Posterior cingulate gyrus (tissue), 11 donors: ENCODE results near the gene SEPTIN12.

Experiments used
- DNase-seq, 10 donors: peaks; one replicate each; pipeline versions ENCODE4 v3.0.0 to v3.0.0-alpha.2; 2020 to 2021; ENCODE audit warnings: mixed read lengths in 3 of 10
- intact Hi-C: fragments of 100-400 bp; cut with DNase I; formaldehyde crosslinking; loops from one replicate; pipeline ENCODE4 v1.15.1; 2023

The SEPTIN12 gene

DNA sequence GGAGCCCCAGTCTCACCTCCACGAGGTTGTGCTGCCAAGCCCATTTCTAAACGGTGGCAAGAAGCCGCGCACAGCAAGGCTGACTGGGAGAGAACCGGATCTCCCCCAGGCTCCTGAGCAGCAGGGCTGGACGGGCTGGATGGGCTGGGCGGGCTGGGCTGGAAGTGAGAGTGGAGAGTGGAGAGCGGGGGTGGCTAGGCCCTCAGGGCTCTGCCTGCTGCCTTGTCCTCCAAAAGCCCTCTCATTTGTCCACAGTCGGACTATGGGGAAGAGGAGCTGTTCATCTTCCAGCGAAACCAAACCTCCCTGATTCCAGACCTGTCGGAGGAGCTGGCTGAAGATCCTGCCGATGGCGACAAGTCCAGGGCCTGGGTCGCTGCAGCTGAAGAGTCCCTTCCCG lies 50.6 kb downstream of the SEPTIN12 start:
- DNase-seq, result no peak
- intact Hi-C loops, result no loop called here

DNA sequence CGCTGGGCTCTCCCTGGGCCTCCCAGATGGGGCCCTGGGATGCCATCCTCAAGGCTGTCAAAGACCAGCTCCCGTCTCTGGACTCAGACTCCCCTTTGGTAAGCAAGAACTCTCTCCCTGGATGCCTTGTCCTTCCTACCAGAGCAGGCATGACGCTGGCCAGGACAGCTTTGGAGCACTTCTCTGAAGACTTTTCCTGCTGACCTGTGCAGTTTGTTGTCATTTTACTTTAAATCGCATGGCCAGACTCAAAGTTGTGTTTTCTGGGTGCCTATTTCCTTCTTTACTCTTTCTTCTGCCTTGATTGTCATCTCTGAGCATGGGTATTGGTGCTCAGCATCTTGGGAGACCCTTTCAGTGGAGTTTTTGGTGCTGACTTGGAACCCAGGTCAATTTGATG lies 51.6 kb downstream of the SEPTIN12 start:
- intact Hi-C loops, result no loop called here
- no peak for DNase-seq

DNA sequence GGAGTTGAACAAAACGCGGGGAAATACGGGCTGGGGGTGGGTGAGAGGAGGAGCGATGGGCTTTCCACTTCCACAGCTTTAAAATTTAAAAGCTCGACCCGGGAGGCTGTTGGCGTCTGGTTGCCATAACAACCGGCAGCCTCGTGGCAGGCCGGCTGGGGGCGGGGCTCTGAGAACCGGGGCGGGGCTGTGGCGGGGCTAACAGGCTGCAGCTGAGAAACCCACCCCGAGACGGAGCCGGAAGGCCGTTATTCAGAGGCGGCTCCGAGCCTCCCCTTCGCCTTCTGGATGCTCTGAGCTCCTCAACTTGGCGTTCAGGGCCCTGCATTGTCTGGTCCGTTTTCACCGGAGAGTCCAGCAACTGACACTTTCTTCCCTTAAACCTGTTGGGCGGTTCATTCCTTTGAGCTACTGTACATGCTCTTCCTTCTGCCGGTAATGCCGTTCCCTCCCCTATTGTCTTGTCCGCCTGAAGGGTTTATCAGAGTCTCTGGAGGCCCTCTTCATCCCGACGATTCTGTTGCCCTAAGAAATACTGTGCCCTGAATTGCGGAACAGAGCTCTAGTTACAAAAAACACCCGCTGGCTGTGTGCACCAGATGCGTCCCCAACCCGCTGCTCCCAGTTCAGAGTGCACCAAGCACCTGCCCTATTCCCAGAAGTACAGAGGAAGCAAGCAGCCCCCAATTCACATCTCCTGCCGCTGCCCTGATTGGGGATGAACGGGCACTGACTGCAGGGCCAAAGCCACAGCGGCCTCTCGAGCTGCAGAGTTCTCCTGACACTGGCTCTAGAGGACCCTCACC lies 53.2 kb downstream of the SEPTIN12 start:
- DNase-seq, result peak; percentile 71 to 97 (median 79)
- intact Hi-C loops, result loop anchor here (1.0 to 2.0 kb wide), 2 partner anchors 32 to 67 kb away; partner anchors contain the start of genes ROGDI and ZNF500

DNA sequence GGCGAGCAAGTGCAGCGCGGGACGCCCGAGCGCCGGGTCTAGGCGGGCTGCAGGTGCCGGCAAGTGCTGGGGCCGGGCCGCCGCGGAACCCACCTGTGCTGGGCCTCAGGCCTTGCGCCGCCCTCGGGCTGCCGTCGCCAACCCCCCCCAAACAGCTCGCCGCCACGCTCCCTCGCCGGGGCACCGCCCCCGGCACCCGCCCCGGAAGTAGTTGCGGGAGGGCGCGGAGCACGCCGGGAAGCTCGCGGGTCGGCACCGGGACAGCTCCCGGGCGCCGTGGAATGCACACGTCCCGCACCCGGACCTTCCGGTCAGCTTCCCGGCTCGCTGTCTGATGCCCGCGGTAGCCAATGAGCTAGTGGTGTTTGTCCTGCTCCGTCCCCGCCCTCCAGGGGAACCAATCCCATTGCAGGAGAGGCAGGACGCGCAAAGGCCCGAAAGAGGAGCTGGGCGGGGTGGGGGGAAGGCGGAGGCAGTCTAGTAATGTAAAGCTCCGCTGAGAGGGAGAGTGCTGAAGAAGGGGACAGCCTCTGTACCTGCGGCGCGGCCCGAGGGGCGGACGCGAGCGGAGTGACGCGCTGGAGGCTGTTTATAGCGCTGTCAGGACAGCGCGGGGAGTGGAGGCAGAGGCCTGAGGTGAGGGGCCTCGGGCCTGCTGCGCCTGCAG lies 53.9 kb downstream of the SEPTIN12 start, which contains the start of the genes ANKS3 and DNAAF8:
Gene ANKS3 (minus strand): TSS at position 209 of the 667 bp plus-strand sequence. CDS start 4,122 bp downstream, outside the sequence.
Gene DNAAF8 (plus strand): TSS at position 475 of the 667 bp plus-strand sequence. CDS start 1,978 bp downstream, outside the sequence.
- peak; percentile 93 to 100 (median 96) for DNase-seq
- intact Hi-C loops, result loop anchor here (1.0 to 2.0 kb wide), 2 partner anchors 33 to 68 kb away; partner anchors contain the start of genes ROGDI and ZNF500

DNA sequence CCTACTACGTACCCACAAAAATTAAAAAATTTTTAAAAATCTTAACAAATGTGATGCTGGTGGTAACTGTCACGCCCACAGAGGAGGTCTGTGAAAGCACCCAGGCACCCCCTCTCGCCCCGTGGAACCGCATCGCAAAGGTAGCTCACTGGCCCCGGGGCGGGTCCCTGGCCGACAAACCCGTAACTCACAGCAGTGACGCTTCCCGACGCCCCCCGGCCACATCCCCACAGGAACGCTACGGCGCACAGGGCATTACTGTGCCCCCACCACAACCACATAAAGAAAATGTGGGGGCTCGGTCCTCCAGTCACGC lies 54.4 kb downstream of the SEPTIN12 start:
- intact Hi-C loops, result loop anchor here (1.0 to 2.0 kb wide), 2 partner anchors 33 to 69 kb away; partner anchors contain the start of genes ROGDI and ZNF500
- DNase-seq, result peak in 3 of 10 donors; percentile 4 to 18 (median 17)

DNA sequence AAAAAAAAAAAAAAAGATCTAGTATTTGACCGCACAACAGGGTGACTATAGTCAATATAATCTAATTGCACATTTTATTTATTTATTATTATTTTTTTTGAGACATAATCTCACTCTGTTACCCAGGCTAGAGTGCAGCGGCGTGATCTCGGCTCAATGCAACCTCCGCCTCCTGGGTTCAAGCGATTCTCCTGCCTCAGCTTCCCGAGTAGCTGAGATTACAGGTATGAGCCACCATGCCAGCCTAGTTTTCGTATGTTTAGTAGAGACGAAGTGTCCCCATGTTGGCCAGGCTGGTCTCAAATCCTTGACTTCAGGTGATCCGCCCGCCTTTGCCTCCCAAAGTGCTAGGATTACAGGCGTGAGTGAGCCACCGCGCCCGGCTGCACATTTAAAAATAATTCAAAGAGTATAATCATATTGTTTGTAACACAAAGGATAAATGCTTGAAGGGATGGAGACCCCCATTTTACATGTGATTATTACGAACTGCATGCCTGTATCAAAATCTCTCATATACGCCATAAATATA lies 54.9 kb downstream of the SEPTIN12 start:
- DNase-seq, result peak in 4 of 10 donors; percentile 8 to 76 (median 36)
- intact Hi-C loops, result no loop called here

DNA sequence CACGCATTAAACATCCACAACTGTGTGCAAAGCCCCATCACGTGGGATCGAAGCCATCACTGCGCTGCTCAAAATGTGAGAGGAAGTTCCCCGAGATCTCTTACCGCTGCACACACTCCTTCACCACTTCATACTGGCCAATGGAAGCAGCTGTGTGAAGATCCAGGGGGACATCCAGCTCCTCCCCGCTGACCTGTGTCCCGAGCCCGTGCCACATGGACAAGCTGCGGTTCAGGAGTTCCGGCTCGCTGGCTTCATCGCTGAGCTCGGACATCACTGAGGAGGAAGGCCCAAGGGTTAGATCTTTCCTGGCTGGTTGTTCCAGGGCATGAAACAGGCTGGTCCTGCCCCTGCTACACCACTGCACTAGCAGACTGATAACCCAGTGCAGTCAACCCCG lies 58.3 kb downstream of the SEPTIN12 start:
- intact Hi-C loops, result no loop called here
- DNase-seq, result peak in 2 of 10 donors; percentile 55 to 58

DNA sequence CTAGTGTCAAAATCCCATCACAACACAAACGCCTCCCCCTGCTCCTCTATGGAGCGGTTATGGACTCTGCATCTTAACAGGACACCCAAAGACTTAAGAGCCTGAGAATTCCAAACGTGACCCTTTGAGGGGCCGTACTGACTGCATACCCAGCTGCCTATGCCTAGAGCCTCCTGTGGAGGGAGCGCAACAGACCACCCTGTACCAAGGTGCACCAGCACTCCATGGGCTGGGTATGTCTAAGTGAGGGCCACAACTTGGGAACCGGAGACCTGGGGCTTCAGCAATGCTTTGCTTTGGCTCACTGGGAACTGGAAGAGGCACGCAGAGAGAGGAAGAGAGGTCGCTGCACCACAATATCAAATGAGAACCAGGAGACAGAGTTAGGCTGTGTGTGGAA lies 59.5 kb downstream of the SEPTIN12 start:
- DNase-seq, result peak in 2 of 10 donors; percentile 22 to 56
- intact Hi-C loops, result no loop called here
